OCI-LY3 (cell line): ENCODE data around the gene TULP3.

Experiments
- H2AFZ ChIP-seq: fragments of 200-600, 300-600 bp; shearing (Covaris generic); 2 replicates; pipeline ENCODE4 v1.6.0; 2014; ENCODE audit warnings: antibody characterized with exemption, low read depth, low read length
- H3K27ac ChIP-seq: fragments of 200-600, 300-600 bp; sonication (generic); 2 replicates; pipeline ENCODE4 v1.5.1; 2014; ENCODE audit warnings: mild to moderate bottlenecking, low read length, moderate library complexity, mixed read lengths
- H3K27me3 ChIP-seq: fragments of 200-600, 300-600 bp; sonication (generic); 2 replicates; pipeline ENCODE4 v1.6.1; 2014; ENCODE audit warnings: low read depth, low read length, mixed read lengths
- H3K36me3 ChIP-seq: fragments of 200-600, 300-600 bp; sonication (generic); replicated peaks from 2 replicates; pipeline ENCODE3; 2014; ENCODE audit warnings: low read depth, low read length, mixed read lengths
- H3K4me1 ChIP-seq: fragments of 300-600, 200-600 bp; sonication (generic); 2 replicates; pipeline ENCODE4 v1.6.1; 2014; ENCODE audit warnings: low read length, mixed read lengths
- H3K4me2 ChIP-seq: fragments of 200-600, 300-600 bp; sonication (generic); 2 replicates; pipeline ENCODE4 v1.6.1; 2014; ENCODE audit warnings: low read length, mixed read lengths
- H3K4me3 ChIP-seq: fragments of 300-600, 200-600 bp; sonication (generic); 2 replicates; pipeline ENCODE4 v1.5.1; 2014; ENCODE audit warnings: antibody characterized with exemption, mild to moderate bottlenecking, low read length, moderate library complexity
- H3K79me2 ChIP-seq: fragments of 300-600, 200-600 bp; shearing (Covaris generic); 2 replicates; pipeline ENCODE4 v1.6.1; 2014; ENCODE audit warnings: mild to moderate bottlenecking, low read length, mixed read lengths
- H3K9ac ChIP-seq: fragments of 300-600, 200-600 bp; shearing (Covaris generic); 2 replicates; pipeline ENCODE4 v1.6.0; 2014; ENCODE audit warnings: mild to moderate bottlenecking, low read length, moderate library complexity
- H3K9me3 ChIP-seq: fragments of 200-600, 300-600 bp; shearing (Covaris generic); 2 replicates; pipeline ENCODE4 v1.6.1; 2014; ENCODE audit warnings: low read length, mixed read lengths; ENCODE audit not compliant: insufficient read depth
- H4K20me1 ChIP-seq: fragments of 200-600, 300-600 bp; sonication (generic); 2 replicates; pipeline ENCODE4 v1.6.1; 2016; ENCODE audit warnings: low read length, mixed read lengths; ENCODE audit not compliant: insufficient read depth
- CTCF ChIP-seq: fragments of 200-600, 300-600 bp; sonication (generic); IDR thresholded peaks from 2 replicates; pipeline ENCODE4 v1.5.1; 2014; ENCODE audit warnings: antibody characterized with exemption, low read length, low read depth
- EZH2phosphoT487 ChIP-seq: fragments of 200-600 bp; shearing (Covaris generic); IDR thresholded peaks from 2 replicates; pipeline ENCODE4 v1.6.1; 2018; ENCODE audit warnings: antibody characterized with exemption, mixed run types, low read depth

TULP3 gene

GRCh38 chr12:2895511-2895910 is 4.8 kb downstream of the TULP3 start:
- Histone ChIP-seq H3K36me3 (no peaks in the 10 kb centered on the region), H2AFZ (no peak overlapping the region), H3K9me3 (no peaks in the 10 kb centered on the region), H3K4me2 (no peak overlapping the region), H3K4me1 (peaks cover 4% of the 10 kb centered on the region; the same call in 1 of the 2 replicates), H3K4me3 (no peak overlapping the region), H3K9ac (no peak overlapping the region), H3K27me3 (no peaks in the 10 kb centered on the region), H3K79me2 (peaks cover 20% of the 10 kb centered on the region), H3K27ac (no peak overlapping the region), H4K20me1 (no peaks in the 10 kb centered on the region)
- TF ChIP-seq EZH2phosphoT487 (no peak), CTCF (no peak)

- H3K36me3 ChIP-seq: no peaks in the 10 kb centered on the region
- no peak for TF ChIP-seq EZH2phosphoT487
- TF ChIP-seq CTCF: no peak
- no peak overlapping the region for H3K4me3 ChIP-seq
- no peak overlapping the region for H3K4me2 ChIP-seq
- no peaks in the 10 kb centered on the region for H3K9me3 ChIP-seq
- peaks cover 8% of the 10 kb centered on the region; the same call in 1 of the 2 replicates for H3K79me2 ChIP-seq
- no peaks in the 10 kb centered on the region for H4K20me1 ChIP-seq
- H3K27me3 ChIP-seq: no peaks in the 10 kb centered on the region
- no peak overlapping the region for H3K27ac ChIP-seq
- H2AFZ ChIP-seq: no peak overlapping the region
- H3K4me1 ChIP-seq: no peaks in the 10 kb centered on the region
- no peak overlapping the region for H3K9ac ChIP-seq
Measured at GRCh38 chr12:2897418-2897817, 6.7 kb downstream of the TULP3 start.

- Histone ChIP-seq H3K79me2 (peaks cover 9% of the 10 kb centered on the region; the same call in 1 of the 2 replicates), H3K9me3 (no peaks in the 10 kb centered on the region), H3K4me2 (no peak overlapping the region), H3K27ac (no peak overlapping the region), H3K9ac (no peak overlapping the region), H3K36me3 (no peaks in the 10 kb centered on the region), H2AFZ (no peak overlapping the region), H3K27me3 (no peaks in the 10 kb centered on the region), H3K4me1 (no peaks in the 10 kb centered on the region), H4K20me1 (no peaks in the 10 kb centered on the region), H3K4me3 (no peak overlapping the region)
- TF ChIP-seq CTCF (no peak), EZH2phosphoT487 (no peak)
Measured at GRCh38 chr12:2900642-2901041, 10.0 kb downstream of the TULP3 start.

GRCh38 chr12:2902272-2902880 is 11.7 kb downstream of the TULP3 start:
- Histone ChIP-seq H3K27ac (no peak overlapping the region), H2AFZ (no peak overlapping the region), H3K4me2 (no peak overlapping the region), H3K79me2 (peaks cover 4% of the 10 kb centered on the region; the same call in 1 of the 2 replicates), H4K20me1 (no peaks in the 10 kb centered on the region), H3K4me3 (no peak overlapping the region), H3K4me1 (no peaks in the 10 kb centered on the region), H3K9ac (no peak overlapping the region), H3K9me3 (no peaks in the 10 kb centered on the region), H3K36me3 (no peaks in the 10 kb centered on the region), H3K27me3 (no peaks in the 10 kb centered on the region)
- no peak for TF ChIP-seq CTCF
- no peak for TF ChIP-seq EZH2phosphoT487
